Breast epithelium (tissue), 3 donors: ENCODE data around the gene GCDH.

Experiments
- CTCF ChIP-seq, 3 donors: fragments of 450-650 bp; IDR thresholded peaks; one replicate each; pipeline ENCODE4 v1.5.1; 2016 to 2017; ENCODE audit warnings: antibody characterized with exemption in 3 of 3, mild to moderate bottlenecking in 3 of 3, moderate library complexity in 3 of 3
- POLR2A ChIP-seq: fragments of 450-650 bp; IDR thresholded peaks from one replicate; pipeline ENCODE4 v1.6.1; 2016; ENCODE audit warnings: antibody characterized with exemption, mild to moderate bottlenecking, moderate library complexity
- POLR2AphosphoS5 ChIP-seq, 3 donors: sonication (generic); formaldehyde crosslinking; IDR thresholded peaks; one replicate each; pipeline ENCODE4 v1.6.1; 2017; ENCODE audit warnings: antibody characterized with exemption in 3 of 3

GRCh38 chr19:12885749-12886650 is 5.0 kb upstream of the GCDH start:
- TF ChIP-seq CTCF (IDR thresholded peaks at IDR 0.05), result no peak
- no peak for TF ChIP-seq POLR2AphosphoS5 (IDR thresholded peaks at IDR 0.05)
- no peak for TF ChIP-seq POLR2A
